GM18502 (cell line): ENCODE data around the gene NOXA1.

Source experiments
- ATAC-seq: cut with Tn5 transposase; IDR thresholded peaks from one replicate; pipeline ENCODE4 v1.9.1; 2021; ENCODE audit warnings: mild to moderate bottlenecking; ENCODE audit not compliant: unreplicated experiment, poor library complexity

The NOXA1 gene

GRCh38 chr9:137478613-137478961, 55.4 kb downstream of the NOXA1 start:
- ATAC-seq = no peak

- no peak for ATAC-seq
These were observed 56.0 kb downstream of the NOXA1 start for GRCh38 chr9:137478962-137479861.

GRCh38 chr9:137479892-137480685, 56.9 kb downstream of the NOXA1 start:
- no peak for ATAC-seq

GRCh38 chr9:137480686-137481683, 57.8 kb downstream of the NOXA1 start:
- no peak for ATAC-seq

- ATAC-seq = no peak
These were observed 59.0 kb downstream of the NOXA1 start for GRCh38 chr9:137482094-137482781.
